Activated CD4-positive, alpha-beta T cell treated with anti-CD3 and anti-CD28 coated beads, Interleukin-2, amount 10 ng/mL, durations not matched to agents 24 days and 14 days (primary cell): ENCODE results near the gene SCAPER. TPM values are rescaled to one million over a fixed set of nuclear protein-coding genes. Genes with fewer than 3 reads are reported as not detected.
"Not testable (repeated sequence)": the region's sequence is repeated elsewhere in the genome, so short reads cannot be mapped to it uniquely, and the experiment has no call there.

Experiments
- DNase-seq: peaks from one replicate; pipeline ENCODE4 v3.0.0; 2022
- H3K27ac Mint-ChIP-seq: one replicate; pipeline ENCODE4 v1.8.0; 2022; ENCODE audit warnings: mild to moderate bottlenecking, mixed read lengths
- H3K27me3 Mint-ChIP-seq: one replicate; pipeline ENCODE4 v1.8.0; 2022; ENCODE audit warnings: mixed read lengths
- H3K36me3 Mint-ChIP-seq: one replicate; pipeline ENCODE4 v1.8.0; 2022; ENCODE audit warnings: low read depth, mild to moderate bottlenecking, mixed read lengths
- H3K4me1 Mint-ChIP-seq: one replicate; pipeline ENCODE4 v1.8.0; 2021; ENCODE audit warnings: mixed read lengths
- H3K4me3 Mint-ChIP-seq: one replicate; pipeline ENCODE4 v1.8.0; 2022; ENCODE audit warnings: mild to moderate bottlenecking, moderate library complexity, mixed read lengths
- H3K9me3 Mint-ChIP-seq: one replicate; pipeline ENCODE4 v1.8.0; 2021; ENCODE audit warnings: mixed read lengths
- intact Hi-C: fragments of 100-400 bp; cut with micrococcal nuclease; formaldehyde crosslinking; loops from one replicate; pipeline ENCODE4 v1.15.1; 2023
- total RNA-seq: library from RNA; stranded (reverse); gene quantifications from 2 replicates; pipeline ENCODE4 v1.2.3, GENCODE V29; 2022

SCAPER gene
- total RNA-seq, 1 donor from 2014 or later, result 31.0 TPM

GRCh38 chr15:76899931-76900310 is 5.2 kb downstream of the SCAPER start:
- H3K27ac Mint-ChIP-seq, H3K4me3 Mint-ChIP-seq, DNase-seq, H3K9me3 Mint-ChIP-seq, H3K27me3 Mint-ChIP-seq: not testable (repeated sequence)
- H3K36me3 Mint-ChIP-seq, result peaks cover 16% of the 10 kb centered on the region
- intact Hi-C loops, result loop anchor here (5.0 to 10.0 kb wide), 2 partner anchors 87 to 115 kb away; no protein-coding TSS in a partner anchor
- H3K4me1 Mint-ChIP-seq, result peaks cover 18% of the 10 kb centered on the region

GRCh38 chr15:76899176-76899930 is 5.8 kb downstream of the SCAPER start:
- H3K9me3 Mint-ChIP-seq, H3K27me3 Mint-ChIP-seq: not testable (repeated sequence)

GRCh38 chr15:76898102-76898501 is 7.0 kb downstream of the SCAPER start:
- peaks cover 4% of the 10 kb centered on the region for H3K9me3 Mint-ChIP-seq
- peaks cover 29% of the 10 kb centered on the region for H3K36me3 Mint-ChIP-seq
- H3K4me3 Mint-ChIP-seq, result no peak overlapping the region
- intact Hi-C loops, result no loop called here
- no peak overlapping the region for H3K27ac Mint-ChIP-seq
- no peaks in the 10 kb centered on the region for H3K27me3 Mint-ChIP-seq
- H3K4me1 Mint-ChIP-seq, result peaks cover 9% of the 10 kb centered on the region
- DNase-seq, result no peak

More at GRCh38 chr15:76899176-76899930, 5.8 kb downstream of the SCAPER start:
- intact Hi-C loops, DNase-seq, H3K4me3 Mint-ChIP-seq, H3K27ac Mint-ChIP-seq: not testable (repeated sequence)
- Mint-ChIP-seq H3K4me1 (peaks cover 19% of the 10 kb centered on the region), H3K36me3 (peaks cover 20% of the 10 kb centered on the region)

GRCh38 chr15:76894174-76894573 is 11.0 kb downstream of the SCAPER start:
- Mint-ChIP-seq H3K36me3 (peaks cover 54% of the 10 kb centered on the region), H3K4me3 (no peak overlapping the region), H3K27ac (no peak overlapping the region), H3K27me3 (no peaks in the 10 kb centered on the region), H3K9me3 (peaks cover 9% of the 10 kb centered on the region), H3K4me1 (peaks cover 6% of the 10 kb centered on the region)
- no peak for DNase-seq
- intact Hi-C loops, result no loop called here

GRCh38 chr15:76892836-76893235 is 12.3 kb downstream of the SCAPER start:
- H3K9me3 Mint-ChIP-seq, H3K4me3 Mint-ChIP-seq, DNase-seq, H3K4me1 Mint-ChIP-seq, H3K27ac Mint-ChIP-seq, intact Hi-C loops, H3K27me3 Mint-ChIP-seq: not testable (repeated sequence)
- peaks cover 55% of the 10 kb centered on the region for H3K36me3 Mint-ChIP-seq

- H3K27me3 Mint-ChIP-seq, H3K9me3 Mint-ChIP-seq, H3K4me1 Mint-ChIP-seq, H3K4me3 Mint-ChIP-seq, intact Hi-C loops, H3K27ac Mint-ChIP-seq, DNase-seq: not testable (repeated sequence)
- peaks cover 37% of the 10 kb centered on the region for H3K36me3 Mint-ChIP-seq
Measured at GRCh38 chr15:76887280-76888141, 17.6 kb downstream of the SCAPER start.

GRCh38 chr15:76885212-76885611 is 19.9 kb downstream of the SCAPER start:
- Mint-ChIP-seq H3K9me3 (peaks cover 9% of the 10 kb centered on the region), H3K4me3 (no peak overlapping the region), H3K27me3 (no peaks in the 10 kb centered on the region), H3K4me1 (peaks cover 2% of the 10 kb centered on the region), H3K27ac (no peak overlapping the region), H3K36me3 (peaks cover 31% of the 10 kb centered on the region)
- DNase-seq, result no peak
- intact Hi-C loops, result no loop called here

GRCh38 chr15:76875911-76876310 is 29.2 kb downstream of the SCAPER start:
- intact Hi-C loops, result no loop called here

GRCh38 chr15:76873066-76873465 is 32.1 kb downstream of the SCAPER start:
- H3K4me3 Mint-ChIP-seq, H3K4me1 Mint-ChIP-seq, H3K9me3 Mint-ChIP-seq, intact Hi-C loops, H3K27me3 Mint-ChIP-seq, H3K27ac Mint-ChIP-seq, DNase-seq: not testable (repeated sequence)
- H3K36me3 Mint-ChIP-seq, result peaks cover 11% of the 10 kb centered on the region

More at GRCh38 chr15:76875911-76876310, 29.2 kb downstream of the SCAPER start:
- Mint-ChIP-seq H3K4me1 (peaks cover 9% of the 10 kb centered on the region), H3K4me3 (no peak overlapping the region), H3K36me3 (peaks cover 11% of the 10 kb centered on the region), H3K9me3 (no peaks in the 10 kb centered on the region), H3K27me3 (no peaks in the 10 kb centered on the region), H3K27ac (no peak overlapping the region)
- DNase-seq, result no peak

GRCh38 chr15:76871930-76872329 is 33.2 kb downstream of the SCAPER start:
- Mint-ChIP-seq H3K4me3 (no peak overlapping the region), H3K27me3 (no peaks in the 10 kb centered on the region), H3K36me3 (peaks cover 8% of the 10 kb centered on the region)

GRCh38 chr15:76868740-76869139 is 36.4 kb downstream of the SCAPER start:
- no peak for DNase-seq
- Mint-ChIP-seq H3K4me3 (no peak overlapping the region), H3K27me3 (no peaks in the 10 kb centered on the region), H3K9me3 (no peaks in the 10 kb centered on the region), H3K4me1 (peaks cover 25% of the 10 kb centered on the region), H3K27ac (no peak overlapping the region), H3K36me3 (peaks cover 4% of the 10 kb centered on the region)
- intact Hi-C loops, result loop anchor here (5.0 kb wide), 1 partner anchor 676 kb away; no protein-coding TSS in a partner anchor

More at GRCh38 chr15:76871930-76872329, 33.2 kb downstream of the SCAPER start:
- no peak for DNase-seq
- H3K27ac Mint-ChIP-seq, result peak overlapping the region; percentile 77
- H3K9me3 Mint-ChIP-seq, result no peaks in the 10 kb centered on the region
- peaks cover 12% of the 10 kb centered on the region for H3K4me1 Mint-ChIP-seq
- intact Hi-C loops, result no loop called here

GRCh38 chr15:76866716-76867321 is 38.3 kb downstream of the SCAPER start:
- peaks cover 7% of the 10 kb centered on the region for H3K36me3 Mint-ChIP-seq
- H3K27me3 Mint-ChIP-seq, result no peaks in the 10 kb centered on the region
- H3K4me1 Mint-ChIP-seq, result peaks cover 22% of the 10 kb centered on the region
- no peaks in the 10 kb centered on the region for H3K9me3 Mint-ChIP-seq
- peak; percentile 68 for DNase-seq
- intact Hi-C loops, result loop anchor here (5.0 kb wide), 1 partner anchor 675 kb away; no protein-coding TSS in a partner anchor
- no peak overlapping the region for H3K4me3 Mint-ChIP-seq
- no peak overlapping the region for H3K27ac Mint-ChIP-seq

- peaks cover 9% of the 10 kb centered on the region for H3K36me3 Mint-ChIP-seq
- intact Hi-C loops, result loop anchor here (5.0 kb wide), 1 partner anchor 674 kb away; no protein-coding TSS in a partner anchor
- peaks cover 27% of the 10 kb centered on the region for H3K4me1 Mint-ChIP-seq
- H3K9me3 Mint-ChIP-seq, result no peaks in the 10 kb centered on the region
- no peaks in the 10 kb centered on the region for H3K27me3 Mint-ChIP-seq
- H3K27ac Mint-ChIP-seq, result peak overlapping the region; percentile 26
- no peak overlapping the region for H3K4me3 Mint-ChIP-seq
- no peak for DNase-seq
Measured at GRCh38 chr15:76866008-76866407, 39.1 kb downstream of the SCAPER start.
